ENCODE measurements around the gene DCAF6. TPM values are rescaled to one million over a fixed set of nuclear protein-coding genes. Genes with fewer than 3 reads are reported as not detected.
A peak's percentile ranks its signal among the peaks of the same experiment; 100 is the strongest.

The DCAF6 gene
- total RNA-seq, 1 donor from 2014 or later, result 93.9 TPM

DNA sequence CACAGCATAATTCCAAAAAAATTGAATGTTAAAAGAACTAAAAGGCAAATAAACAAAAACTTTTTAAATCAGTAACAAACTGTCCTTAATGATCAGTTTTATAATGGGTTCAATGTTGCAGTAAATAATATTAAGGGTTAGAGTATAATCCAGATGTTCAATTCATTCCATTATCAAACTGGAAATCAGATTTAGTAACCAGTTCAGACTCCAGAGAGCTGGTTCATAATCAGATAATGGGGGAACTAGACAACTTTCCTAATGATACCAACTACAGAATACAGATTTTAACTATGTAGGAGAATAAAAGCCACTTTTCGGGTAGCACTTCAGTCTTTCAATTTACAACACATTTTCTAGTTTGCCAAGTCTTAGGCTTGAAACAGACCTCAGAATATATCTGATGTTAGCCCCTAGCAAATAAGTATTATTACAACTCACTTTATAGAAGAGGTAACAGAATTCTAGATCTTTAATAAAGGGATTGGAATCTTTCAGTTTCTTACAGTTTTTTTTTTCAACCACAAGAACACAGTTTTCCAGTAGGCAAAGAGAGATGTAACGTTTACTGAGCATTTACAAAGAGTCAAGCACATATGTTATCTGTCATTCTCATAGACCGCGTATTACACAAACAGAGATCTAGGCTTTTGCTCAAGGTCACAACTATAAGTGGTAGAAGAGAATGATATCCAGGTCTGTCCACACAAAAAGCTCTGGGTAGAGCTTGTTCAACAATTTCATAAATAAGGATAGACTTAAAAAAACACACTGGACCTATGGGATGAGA is 1.9 kb upstream of the DCAF6 start:
- peak overlapping the region; percentile 91 for H3K27ac ChIP-seq (ENCODE audit: low read depth, low read length)
- no peaks in the 10 kb centered on the region for H3K36me3 ChIP-seq (ENCODE audit: control insufficient read depth in 3 of 3, insufficient read depth in 3 of 3, low read length in 3 of 3)
- H3K9me3 ChIP-seq (ENCODE audit: control insufficient read depth in 3 of 3, low read length in 3 of 3), result no peaks in the 10 kb centered on the region
- H3K4me1 ChIP-seq (ENCODE audit: control insufficient read depth in 3 of 3, insufficient read depth in 3 of 3, low read length in 3 of 3), result peaks cover 6 to 19% (median 12%) of the 10 kb centered on the region in 3 donors
- H3K4me3 ChIP-seq (ENCODE audit: low read length in 3 of 3), result peak overlapping the region; percentile 86 to 99 (median 96)
- H3K9ac ChIP-seq (ENCODE audit: low read depth in 1 of 3, low read length in 3 of 3), result peak overlapping the region; percentile 91 to 99 (median 97)
- H3K27me3 ChIP-seq (ENCODE audit: control insufficient read depth in 3 of 3, insufficient read depth in 3 of 3, low read length in 3 of 3), result no peaks in the 10 kb centered on the region

DNA sequence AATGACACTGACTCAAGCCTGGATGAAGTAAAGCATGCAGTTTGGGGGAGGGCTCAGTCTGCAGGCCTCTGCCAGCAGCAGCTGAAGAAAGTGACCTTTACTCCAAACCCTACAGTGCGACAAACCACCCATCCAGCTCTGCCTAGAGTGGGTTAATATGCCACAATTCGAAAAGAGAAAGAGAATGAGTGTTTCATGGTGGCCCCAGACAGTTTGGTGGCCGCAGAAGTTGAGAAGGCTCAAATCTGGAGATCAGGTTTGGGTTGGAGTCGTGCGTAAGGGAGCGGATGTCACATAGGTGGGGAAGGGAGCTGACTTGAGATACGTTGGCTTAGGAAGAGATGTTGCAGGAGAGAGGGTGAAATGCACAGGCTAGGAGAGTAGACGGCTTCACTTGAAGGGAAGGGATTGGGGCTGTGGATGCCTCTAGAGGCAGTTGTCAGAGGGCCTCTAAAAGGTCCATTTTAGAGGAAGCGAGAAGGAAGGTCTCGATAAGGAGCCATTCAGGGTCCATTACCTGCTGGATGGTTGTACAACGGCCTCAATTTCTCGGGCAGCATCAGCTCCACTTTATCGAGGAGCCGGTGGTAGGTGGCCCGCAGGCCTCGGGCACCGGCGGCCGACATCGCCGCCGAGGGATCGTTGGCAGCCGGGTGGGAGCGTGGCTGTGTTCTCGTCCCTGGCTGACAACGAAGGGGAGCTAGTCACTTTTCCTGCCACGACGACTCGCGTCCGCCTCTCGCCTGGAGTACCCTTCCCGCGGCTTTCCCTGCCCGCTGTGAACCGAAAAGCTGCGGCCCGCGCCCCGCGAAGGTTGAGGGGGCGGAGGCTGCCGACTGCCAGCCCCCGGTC is 1.0 kb upstream of the DCAF6 start:
- peak overlapping the region; percentile 91 to 99 (median 97) for H3K9ac ChIP-seq (ENCODE audit: low read depth in 1 of 3, low read length in 3 of 3)
- H3K9me3 ChIP-seq (ENCODE audit: control insufficient read depth in 3 of 3, low read length in 3 of 3), result no peaks in the 10 kb centered on the region
- H3K36me3 ChIP-seq (ENCODE audit: control insufficient read depth in 3 of 3, insufficient read depth in 3 of 3, low read length in 3 of 3), result no peaks in the 10 kb centered on the region
- peak overlapping the region; percentile 86 to 99 (median 96) for H3K4me3 ChIP-seq (ENCODE audit: low read length in 3 of 3)
- peak overlapping the region; percentile 91 for H3K27ac ChIP-seq (ENCODE audit: low read depth, low read length)
- no peaks in the 10 kb centered on the region for H3K27me3 ChIP-seq (ENCODE audit: control insufficient read depth in 3 of 3, insufficient read depth in 3 of 3, low read length in 3 of 3)
- H3K4me1 ChIP-seq (ENCODE audit: control insufficient read depth in 3 of 3, insufficient read depth in 3 of 3, low read length in 3 of 3), result peaks cover 3 to 14% (median 9%) of the 10 kb centered on the region in 3 donors

DNA sequence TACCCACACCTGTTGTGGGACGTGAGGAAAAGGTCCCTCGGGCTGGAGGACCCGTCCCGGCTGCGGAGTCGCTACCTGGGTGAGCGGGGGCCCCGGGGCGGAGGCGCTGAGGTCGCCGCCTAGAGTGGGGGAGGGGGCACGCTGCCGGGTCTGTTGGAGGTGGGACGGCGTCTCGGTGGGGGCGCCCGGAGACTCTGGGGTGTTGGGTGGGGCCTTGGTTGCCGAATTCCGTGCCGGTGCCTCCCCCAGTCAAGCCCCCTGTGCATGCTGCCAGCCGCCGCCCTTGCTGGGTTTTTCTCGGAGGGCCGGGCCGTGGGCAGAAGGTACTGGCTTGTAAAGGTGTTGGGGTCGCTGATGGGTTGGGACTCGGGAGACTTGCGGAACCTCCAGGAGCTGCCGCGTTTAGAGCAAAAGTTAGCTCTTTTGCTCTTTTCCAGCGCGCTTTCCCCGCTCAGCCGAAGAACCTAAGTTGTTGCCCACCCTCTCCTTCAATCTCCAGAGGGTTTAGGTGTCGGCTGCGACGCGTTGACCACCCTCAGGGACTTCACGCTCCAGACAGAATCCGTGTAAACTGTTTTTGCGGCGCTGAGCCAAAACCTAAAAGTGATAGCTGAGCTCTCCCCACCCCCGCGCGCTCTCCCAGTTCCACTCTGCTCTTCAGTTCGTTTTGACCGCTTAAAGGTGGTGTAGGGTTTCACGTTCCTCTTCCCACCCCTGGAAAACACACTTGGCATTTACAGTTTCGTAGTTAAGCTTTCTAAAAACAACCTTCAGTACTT is 636 bp downstream of the DCAF6 start, which contains the start of gene MPC2:
MPC2 (minus strand) TSS at position 143 of the 779 bp plus-strand sequence. CDS start 1,231 bp downstream, outside the sequence.
- H3K36me3 ChIP-seq (ENCODE audit: control insufficient read depth in 3 of 3, insufficient read depth in 3 of 3, low read length in 3 of 3), result no peaks in the 10 kb centered on the region
- H3K9ac ChIP-seq (ENCODE audit: low read depth in 1 of 3, low read length in 3 of 3), result peak within 1 kb of the TSS; percentile 97 to 99 (median 99)
- no peaks in the 10 kb centered on the region for H3K27me3 ChIP-seq (ENCODE audit: control insufficient read depth in 3 of 3, insufficient read depth in 3 of 3, low read length in 3 of 3)
- peak within 1 kb of the TSS; percentile 91 for H3K27ac ChIP-seq (ENCODE audit: low read depth, low read length)
- H3K4me3 ChIP-seq (ENCODE audit: low read length in 3 of 3), result peak within 1 kb of the TSS; percentile 94 to 99 (median 96)
- peaks cover 3 to 23% (median 9%) of the 10 kb centered on the region in 3 donors for H3K4me1 ChIP-seq (ENCODE audit: control insufficient read depth in 3 of 3, insufficient read depth in 3 of 3, low read length in 3 of 3)
- no peaks in the 10 kb centered on the region for H3K9me3 ChIP-seq (ENCODE audit: control insufficient read depth in 3 of 3, low read length in 3 of 3)

DNA sequence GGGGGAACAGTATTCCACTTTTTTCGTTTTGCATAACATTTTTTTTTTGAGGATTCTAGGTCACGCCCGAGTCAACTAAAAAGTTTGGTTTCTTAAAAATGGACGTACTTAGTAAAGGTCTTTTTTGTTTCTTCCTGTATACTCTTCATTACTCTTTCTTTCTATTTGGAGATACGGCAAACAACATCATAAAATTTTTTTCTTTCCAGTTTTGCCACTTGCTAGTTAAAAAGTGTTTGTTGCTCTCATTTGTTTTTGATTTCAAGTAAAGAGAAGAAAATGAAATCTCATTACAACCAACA is 1.2 kb downstream of the DCAF6 start:
- Histone ChIP-seq H3K4me1 (ENCODE audit: control insufficient read depth in 3 of 3, insufficient read depth in 3 of 3, low read length in 3 of 3) (peaks cover 3 to 23% (median 9%) of the 10 kb centered on the region in 3 donors), H3K36me3 (ENCODE audit: control insufficient read depth in 3 of 3, insufficient read depth in 3 of 3, low read length in 3 of 3) (no peaks in the 10 kb centered on the region)

DNA sequence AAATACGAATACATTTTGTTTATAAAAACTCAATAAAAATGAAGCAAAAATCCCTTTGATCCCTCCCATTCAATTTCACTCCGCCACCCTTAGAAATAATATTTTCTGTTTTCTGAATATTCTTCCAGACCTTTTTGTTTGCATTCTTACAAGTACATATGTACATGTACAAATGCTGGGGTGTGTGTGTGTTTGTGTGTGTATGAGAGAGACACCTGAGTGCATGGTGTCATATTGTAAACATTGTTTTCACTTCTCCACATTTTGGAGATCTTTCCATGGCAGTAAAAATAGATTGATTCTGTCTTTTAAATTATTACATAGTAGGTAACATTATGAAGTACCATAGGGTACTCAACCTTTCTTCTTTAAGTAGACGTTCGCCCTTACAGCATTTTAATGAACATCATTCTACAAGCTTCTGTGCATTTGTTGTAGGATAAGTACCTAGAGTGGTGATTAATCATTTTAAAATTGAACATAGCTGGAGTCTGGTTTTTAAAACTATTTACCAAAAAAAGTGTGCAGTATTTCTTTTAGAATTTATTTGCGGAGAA is 1.7 kb downstream of the DCAF6 start:
- no peaks in the 10 kb centered on the region for H3K36me3 ChIP-seq (ENCODE audit: control insufficient read depth in 3 of 3, insufficient read depth in 3 of 3, low read length in 3 of 3)
- peak overlapping the region; percentile 76 to 96 (median 94) for H3K4me3 ChIP-seq (ENCODE audit: low read length in 3 of 3)
- H3K9ac ChIP-seq (ENCODE audit: low read depth in 1 of 3, low read length in 3 of 3), result peak overlapping the region; percentile 97 to 99 (median 99)
- peak overlapping the region; percentile 91 for H3K27ac ChIP-seq (ENCODE audit: low read depth, low read length)
- H3K9me3 ChIP-seq (ENCODE audit: control insufficient read depth in 3 of 3, low read length in 3 of 3), result no peaks in the 10 kb centered on the region
- H3K4me1 ChIP-seq (ENCODE audit: control insufficient read depth in 3 of 3, insufficient read depth in 3 of 3, low read length in 3 of 3), result peaks cover 3 to 23% (median 9%) of the 10 kb centered on the region in 3 donors
- H3K27me3 ChIP-seq (ENCODE audit: control insufficient read depth in 3 of 3, insufficient read depth in 3 of 3, low read length in 3 of 3), result no peaks in the 10 kb centered on the region

More for the DNA sequence above, 1.2 kb downstream of the DCAF6 start:
- peak overlapping the region; percentile 97 to 99 (median 99) for H3K9ac ChIP-seq (ENCODE audit: low read depth in 1 of 3, low read length in 3 of 3)
- H3K9me3 ChIP-seq (ENCODE audit: control insufficient read depth in 3 of 3, low read length in 3 of 3), result no peaks in the 10 kb centered on the region
- peak overlapping the region; percentile 91 for H3K27ac ChIP-seq (ENCODE audit: low read depth, low read length)
- H3K27me3 ChIP-seq (ENCODE audit: control insufficient read depth in 3 of 3, insufficient read depth in 3 of 3, low read length in 3 of 3), result no peaks in the 10 kb centered on the region
- H3K4me3 ChIP-seq (ENCODE audit: low read length in 3 of 3), result peak overlapping the region; percentile 76 to 96 (median 94)

DNA sequence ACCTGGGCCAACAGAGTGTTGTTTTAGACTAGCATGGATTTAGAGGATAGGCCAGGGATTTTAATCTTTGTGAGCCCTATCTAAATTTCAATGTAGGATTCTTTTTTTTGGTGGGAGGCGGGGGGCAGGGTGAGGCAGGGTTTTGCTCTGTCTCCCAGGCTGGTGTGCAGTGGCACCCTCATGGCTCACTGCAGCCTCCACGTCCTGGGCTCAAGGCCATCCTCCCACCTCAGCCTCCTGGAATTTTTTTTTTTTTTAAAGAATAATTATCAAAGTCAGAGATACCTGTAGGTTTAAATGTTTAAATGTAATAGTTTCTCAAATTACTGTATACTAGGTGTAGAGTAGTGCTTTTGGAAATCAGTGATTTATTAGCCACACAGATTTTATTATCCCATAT is 3.8 kb downstream of the DCAF6 start:
- no peak overlapping the region for H3K9ac ChIP-seq (ENCODE audit: low read depth in 1 of 3, low read length in 3 of 3)
- peaks cover 0 to 15% (median 0%) of the 10 kb centered on the region in 3 donors for H3K4me1 ChIP-seq (ENCODE audit: control insufficient read depth in 3 of 3, insufficient read depth in 3 of 3, low read length in 3 of 3)
- H3K27me3 ChIP-seq (ENCODE audit: control insufficient read depth in 3 of 3, insufficient read depth in 3 of 3, low read length in 3 of 3), result no peaks in the 10 kb centered on the region
- no peaks in the 10 kb centered on the region for H3K36me3 ChIP-seq (ENCODE audit: control insufficient read depth in 3 of 3, insufficient read depth in 3 of 3, low read length in 3 of 3)
- no peaks in the 10 kb centered on the region for H3K9me3 ChIP-seq (ENCODE audit: control insufficient read depth in 3 of 3, low read length in 3 of 3)
- no peak overlapping the region for H3K27ac ChIP-seq (ENCODE audit: low read depth, low read length)
- H3K4me3 ChIP-seq (ENCODE audit: low read length in 3 of 3), result no peak overlapping the region

DNA sequence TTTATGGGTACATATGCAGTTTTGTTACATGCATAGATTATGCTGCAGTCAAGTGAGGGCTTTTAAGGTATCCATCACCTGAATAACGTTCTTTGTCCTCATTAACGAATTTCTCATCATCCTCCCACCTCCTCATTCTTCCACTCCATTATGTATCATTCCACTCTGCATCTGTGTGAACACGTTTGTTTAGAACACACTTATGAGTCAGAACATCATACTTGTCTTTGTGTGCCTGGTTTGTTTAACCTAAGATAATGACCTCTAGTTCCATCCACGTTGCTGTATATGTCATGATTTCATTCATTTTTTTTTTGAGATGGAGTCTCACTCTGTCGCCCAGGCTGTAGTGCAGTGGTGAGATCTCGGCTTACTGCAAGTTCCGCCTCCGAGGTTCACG is 7.1 kb downstream of the DCAF6 start:
- Histone ChIP-seq H3K9me3 (ENCODE audit: control insufficient read depth in 3 of 3, low read length in 3 of 3) (no peaks in the 10 kb centered on the region), H3K9ac (ENCODE audit: low read depth in 1 of 3, low read length in 3 of 3) (no peak overlapping the region), H3K36me3 (ENCODE audit: control insufficient read depth in 3 of 3, insufficient read depth in 3 of 3, low read length in 3 of 3) (no peaks in the 10 kb centered on the region), H3K27ac (ENCODE audit: low read depth, low read length) (no peak overlapping the region), H3K27me3 (ENCODE audit: control insufficient read depth in 3 of 3, insufficient read depth in 3 of 3, low read length in 3 of 3) (no peaks in the 10 kb centered on the region), H3K4me3 (ENCODE audit: low read length in 3 of 3) (no peak overlapping the region), H3K4me1 (ENCODE audit: control insufficient read depth in 3 of 3, insufficient read depth in 3 of 3, low read length in 3 of 3) (peaks cover 0 to 9% (median 0%) of the 10 kb centered on the region in 3 donors)

DNA sequence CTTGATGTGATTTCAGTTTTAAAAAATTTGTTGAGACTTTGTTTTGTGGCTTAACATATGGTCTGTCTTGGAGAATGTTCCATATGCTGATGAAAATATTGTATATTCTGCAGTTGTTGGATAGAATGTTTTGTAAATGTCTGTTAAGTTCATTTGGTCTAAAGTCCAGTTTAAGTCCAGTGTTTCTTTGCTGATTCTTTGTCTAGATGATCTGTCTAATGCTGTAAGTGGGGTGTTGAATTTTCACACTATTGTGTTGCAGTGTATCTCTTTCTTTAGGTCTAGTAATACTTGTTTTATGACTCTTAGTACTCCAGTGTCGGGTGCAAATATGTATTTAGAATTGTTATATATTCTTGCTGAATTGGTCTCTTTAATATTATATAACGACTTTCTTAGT is 11.2 kb downstream of the DCAF6 start:
- H3K27ac ChIP-seq (ENCODE audit: low read depth, low read length), result no peak overlapping the region
- no peaks in the 10 kb centered on the region for H3K9me3 ChIP-seq (ENCODE audit: control insufficient read depth in 3 of 3, low read length in 3 of 3)
- no peaks in the 10 kb centered on the region for H3K27me3 ChIP-seq (ENCODE audit: control insufficient read depth in 3 of 3, insufficient read depth in 3 of 3, low read length in 3 of 3)
- no peak overlapping the region for H3K9ac ChIP-seq (ENCODE audit: low read depth in 1 of 3, low read length in 3 of 3)
- peaks cover 3 to 4% (median 3%) of the 10 kb centered on the region in 3 donors for H3K4me1 ChIP-seq (ENCODE audit: control insufficient read depth in 3 of 3, insufficient read depth in 3 of 3, low read length in 3 of 3)
- H3K36me3 ChIP-seq (ENCODE audit: control insufficient read depth in 3 of 3, insufficient read depth in 3 of 3, low read length in 3 of 3), result peaks cover 0 to 8% (median 5%) of the 10 kb centered on the region in 3 donors
- no peak overlapping the region for H3K4me3 ChIP-seq (ENCODE audit: low read length in 3 of 3)

DNA sequence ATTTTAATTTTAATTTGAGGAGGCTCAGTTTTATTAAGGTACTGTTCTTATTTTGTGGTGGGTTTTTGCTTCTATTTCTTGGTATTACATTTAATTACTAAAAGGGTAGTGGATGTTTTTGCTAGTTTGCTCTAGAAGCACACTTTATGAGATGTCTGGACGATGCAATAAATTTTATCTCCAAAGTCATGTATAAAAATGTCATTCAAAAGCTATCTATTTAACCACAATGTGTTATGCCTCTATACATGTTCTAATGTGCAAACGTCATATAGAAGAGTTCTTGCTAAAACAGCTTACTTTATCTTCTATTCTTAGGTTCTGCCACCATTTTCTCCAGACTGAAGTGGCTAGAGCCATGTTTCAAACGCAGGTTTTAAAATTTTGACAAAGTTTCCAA is 13.3 kb downstream of the DCAF6 start:
- Histone ChIP-seq H3K27ac (ENCODE audit: low read depth, low read length) (no peak overlapping the region), H3K27me3 (ENCODE audit: control insufficient read depth in 3 of 3, insufficient read depth in 3 of 3, low read length in 3 of 3) (no peaks in the 10 kb centered on the region), H3K9me3 (ENCODE audit: control insufficient read depth in 3 of 3, low read length in 3 of 3) (no peaks in the 10 kb centered on the region), H3K9ac (ENCODE audit: low read depth in 1 of 3, low read length in 3 of 3) (no peak overlapping the region), H3K4me1 (ENCODE audit: control insufficient read depth in 3 of 3, insufficient read depth in 3 of 3, low read length in 3 of 3) (peaks cover 3 to 4% (median 3%) of the 10 kb centered on the region in 3 donors), H3K4me3 (ENCODE audit: low read length in 3 of 3) (no peak overlapping the region), H3K36me3 (ENCODE audit: control insufficient read depth in 3 of 3, insufficient read depth in 3 of 3, low read length in 3 of 3) (peaks cover 0 to 21% (median 19%) of the 10 kb centered on the region in 3 donors)

Data from skeletal muscle tissue (tissue), 4 donors.